Epithelial cell of proximal tubule (primary cell): Measurements from ENCODE around the gene SNRPA. TPM values are rescaled to one million over a fixed set of nuclear protein-coding genes. Genes with fewer than 3 reads are reported as not detected.

ENCODE experiments used
- DNase-seq: peaks from one replicate; pipeline ENCODE4 v3.0.0-alpha.2; 2011; ENCODE audit warnings: low read depth
- H3K4me3 ChIP-seq: 2 replicates; pipeline ENCODE4 v1.5.1; 2011; ENCODE audit warnings: low read depth, mild to moderate bottlenecking, low read length
- CTCF ChIP-seq: conservative IDR thresholded peaks from 2 replicates; pipeline ENCODE4 v1.5.1; 2012; ENCODE audit warnings: low read depth, mild to moderate bottlenecking, low read length
- total RNA-seq: library from RNA; depleted of rRNA; stranded (reverse); fragments of >200 nt; gene quantifications from 2 replicates; pipeline ENCODE4 v1.2.3, GENCODE V29; 2015

Gene SNRPA
- total RNA-seq, 1 donor from 2014 or later, result 169 TPM

DNA sequence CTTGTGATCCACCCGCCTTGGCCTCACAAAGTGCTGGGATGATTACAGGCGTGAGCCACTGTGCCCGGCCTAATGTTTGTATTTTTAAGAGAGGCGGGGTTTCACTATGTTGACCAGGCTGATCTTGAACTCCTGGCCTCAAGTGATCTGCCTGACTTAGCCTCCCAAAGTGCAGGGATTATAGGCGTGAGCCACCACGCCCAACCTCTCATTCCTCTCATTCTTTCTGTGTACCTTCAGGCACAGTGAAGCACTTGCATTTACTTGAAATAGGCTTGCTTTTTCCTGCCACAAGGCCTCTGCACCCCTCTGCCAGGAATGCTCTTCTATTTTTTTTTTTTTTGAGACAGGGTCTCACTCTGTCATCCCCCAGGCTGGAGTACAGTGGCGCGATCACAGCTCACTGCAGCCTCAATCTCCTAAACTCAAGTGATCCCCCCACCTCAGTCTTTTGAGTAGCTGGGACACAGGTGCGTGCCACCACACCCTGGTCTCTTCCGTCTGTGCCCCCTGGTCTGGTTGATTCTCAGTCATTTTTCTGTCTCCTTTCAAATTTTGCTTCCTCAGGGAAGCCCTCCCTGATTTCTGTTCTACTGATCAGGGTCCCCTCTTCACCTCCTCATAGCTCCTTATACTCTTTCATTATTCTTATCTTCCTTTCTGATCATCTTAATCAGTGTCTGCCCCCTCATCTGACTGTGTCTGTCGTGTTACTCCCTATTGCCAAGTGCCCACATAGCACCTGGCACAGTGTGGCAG lies 15.8 kb upstream of the SNRPA start:
- no peak for DNase-seq
- TF ChIP-seq CTCF, result no peak
- no peak overlapping the region for H3K4me3 ChIP-seq

DNA sequence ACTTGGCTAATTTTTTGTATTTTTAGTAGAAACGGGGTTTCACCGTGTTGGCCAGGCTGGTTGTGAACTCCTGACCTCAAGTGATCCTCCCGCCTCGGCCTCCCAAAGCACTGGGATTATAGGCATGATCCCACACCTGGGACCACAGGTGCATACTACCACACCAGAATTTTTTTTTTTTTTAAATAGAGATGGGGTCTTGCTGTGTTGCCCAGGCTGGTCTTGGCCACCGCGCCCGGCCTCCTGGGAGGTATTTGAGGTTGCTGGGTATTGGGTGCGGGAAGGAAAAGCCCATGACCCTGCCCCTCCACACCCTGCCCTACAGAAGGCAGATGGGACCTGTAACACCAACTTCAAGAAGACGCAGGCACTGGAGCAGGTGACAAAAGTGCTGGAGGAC lies 14.3 kb upstream of the SNRPA start:
- TF ChIP-seq CTCF, result no peak
- H3K4me3 ChIP-seq, result no peak overlapping the region
- DNase-seq, result no peak

GRCh38 chr19:40737102-40737644 lies 13.8 kb upstream of the SNRPA start:
- TF ChIP-seq CTCF, result no peak
- H3K4me3 ChIP-seq, result no peak overlapping the region
- no peak for DNase-seq

- DNase-seq, result no peak
- no peak overlapping the region for H3K4me3 ChIP-seq
- TF ChIP-seq CTCF, result no peak
These were observed 11.8 kb upstream of the SNRPA start for GRCh38 chr19:40739030-40739839.

DNA sequence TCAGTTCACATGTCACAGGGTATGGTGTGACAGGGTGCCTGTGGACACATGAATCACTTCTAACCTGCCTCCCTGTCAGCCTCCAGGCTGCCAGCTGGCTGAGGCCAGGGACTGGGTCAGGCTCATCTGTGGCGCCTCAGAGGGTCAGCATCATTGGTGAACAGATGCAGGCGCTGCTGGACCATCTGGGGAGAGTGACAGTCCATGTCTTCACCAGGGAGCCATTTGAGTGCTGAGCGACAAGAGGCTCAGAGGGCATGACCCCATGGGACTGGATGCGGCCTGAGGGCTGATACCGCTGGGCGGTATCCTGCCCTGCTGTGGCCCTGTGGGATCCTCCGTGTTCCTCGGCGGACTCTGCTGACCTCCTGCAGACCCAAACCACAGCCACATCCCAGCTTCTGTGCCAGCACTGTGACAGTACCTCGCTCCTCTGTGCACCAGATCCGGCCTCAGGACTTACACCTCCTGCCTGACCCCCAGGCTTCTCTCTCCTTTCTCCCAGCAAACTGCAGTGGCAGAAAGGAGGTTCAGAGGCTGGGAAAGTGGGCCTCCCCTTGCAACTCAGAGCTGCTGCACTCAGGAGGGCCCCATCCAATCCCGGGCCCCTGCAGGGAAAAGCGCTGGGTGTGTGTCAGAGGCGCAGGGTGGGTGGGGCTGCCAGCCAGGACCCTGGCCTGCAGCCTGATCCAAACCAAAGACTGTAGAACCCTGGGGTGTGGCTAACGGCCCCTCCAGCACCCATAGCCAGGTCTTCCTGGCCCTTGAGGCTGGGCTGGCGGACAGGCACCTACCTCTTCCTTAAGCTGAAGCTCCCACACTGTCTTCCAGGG lies 10.9 kb upstream of the SNRPA start:
- no peak overlapping the region for H3K4me3 ChIP-seq
- DNase-seq, result no peak
- no peak for TF ChIP-seq CTCF

GRCh38 chr19:40740747-40741146 lies 10.3 kb upstream of the SNRPA start:
- TF ChIP-seq CTCF, result no peak
- DNase-seq, result no peak
- H3K4me3 ChIP-seq, result no peak overlapping the region
